ENCODE data around the gene TRIM22.

- no peak for TF ChIP-seq EZH2 (IDR thresholded peaks at IDR 0.05; ENCODE audit: borderline replicate concordance, low read depth, low read length, poor library complexity, severe bottlenecking)
- TF ChIP-seq, protein P1, sequence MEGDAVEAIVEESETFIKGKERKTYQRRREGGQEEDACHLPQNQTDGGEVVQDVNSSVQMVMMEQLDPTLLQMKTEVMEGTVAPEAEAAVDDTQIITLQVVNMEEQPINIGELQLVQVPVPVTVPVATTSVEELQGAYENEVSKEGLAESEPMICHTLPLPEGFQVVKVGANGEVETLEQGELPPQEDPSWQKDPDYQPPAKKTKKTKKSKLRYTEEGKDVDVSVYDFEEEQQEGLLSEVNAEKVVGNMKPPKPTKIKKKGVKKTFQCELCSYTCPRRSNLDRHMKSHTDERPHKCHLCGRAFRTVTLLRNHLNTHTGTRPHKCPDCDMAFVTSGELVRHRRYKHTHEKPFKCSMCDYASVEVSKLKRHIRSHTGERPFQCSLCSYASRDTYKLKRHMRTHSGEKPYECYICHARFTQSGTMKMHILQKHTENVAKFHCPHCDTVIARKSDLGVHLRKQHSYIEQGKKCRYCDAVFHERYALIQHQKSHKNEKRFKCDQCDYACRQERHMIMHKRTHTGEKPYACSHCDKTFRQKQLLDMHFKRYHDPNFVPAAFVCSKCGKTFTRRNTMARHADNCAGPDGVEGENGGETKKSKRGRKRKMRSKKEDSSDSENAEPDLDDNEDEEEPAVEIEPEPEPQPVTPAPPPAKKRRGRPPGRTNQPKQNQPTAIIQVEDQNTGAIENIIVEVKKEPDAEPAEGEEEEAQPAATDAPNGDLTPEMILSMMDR (conservative IDR thresholded peaks at IDR 0.05; ENCODE audit: low read depth, low read length) = no peak
Measured at GRCh38 chr11:5698281-5698680, 8.7 kb downstream of the TRIM22 start.

All from A673 (cell line).